ENCODE measurements around the gene SLC15A3.

DNA sequence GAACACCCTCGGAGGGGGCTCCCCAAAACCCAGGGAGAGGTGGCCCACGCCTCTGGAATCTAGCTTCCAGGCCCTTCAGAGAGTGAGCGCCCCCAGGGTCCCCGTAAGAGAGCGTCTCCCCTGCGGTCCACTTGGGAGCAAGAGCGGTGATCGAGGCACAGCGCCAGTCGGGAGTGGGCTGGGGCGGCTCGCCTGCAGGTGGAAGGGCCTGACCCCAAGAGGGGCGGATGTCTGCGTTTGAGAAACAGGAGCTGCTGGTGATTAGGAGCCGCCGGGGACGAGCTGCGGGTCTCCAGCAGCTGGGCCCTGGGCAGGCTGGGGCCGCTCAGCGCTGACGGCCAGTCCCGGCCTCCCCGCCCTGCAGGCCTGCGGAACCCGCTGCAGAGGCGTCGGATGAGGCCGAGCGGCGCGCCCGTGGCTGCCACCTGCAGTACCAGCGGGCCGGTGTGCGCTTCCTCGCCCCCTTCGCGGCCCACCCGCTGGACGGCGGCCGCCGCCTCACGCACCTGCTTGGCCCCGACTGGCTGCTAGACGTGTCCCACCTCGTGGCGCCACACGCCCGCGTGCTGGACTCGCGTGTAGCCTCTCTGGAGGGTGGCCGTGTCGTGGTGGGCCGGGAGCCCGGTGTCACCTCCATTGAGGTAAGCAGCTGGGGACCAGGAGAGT, 17.7 kb downstream of the SLC15A3 start:
- no peak for TF ChIP-seq POLR2A (IDR thresholded peaks at IDR 0.05)
- peak; percentile 3 to 73 (median 53) for TF ChIP-seq POLR2AphosphoS5 (IDR thresholded peaks at IDR 0.05)
- no peak for TF ChIP-seq CTCF (IDR thresholded peaks at IDR 0.05 in 8 of 11, conservative IDR thresholded peaks at IDR 0.05 in 3 of 11)
